Right lobe of liver (tissue), 6 donors: ENCODE data around the gene SULT4A1. TPM values are rescaled to one million over a fixed set of nuclear protein-coding genes. Genes with fewer than 3 reads are reported as not detected.

Source experiments
- ATAC-seq, 4 donors: fragments of 200-7000 bp; cut with Tn5 transposase; one replicate each; pipeline ENCODE4 v1.9.1; 2020; ENCODE audit warnings: mild to moderate bottlenecking in 4 of 4, moderate library complexity in 4 of 4
- DNase-seq, 3 donors: peaks; one replicate each; pipeline ENCODE4 v3.0.0-alpha.2; 2020
- H3K27ac ChIP-seq, 3 donors: fragments of 200-600 bp; one replicate each; pipeline ENCODE4 v1.8.0; 2022
- H3K27me3 ChIP-seq, 2 donors: fragments of 200-600 bp; one replicate each; pipeline ENCODE4 v1.8.0; 2022
- H3K36me3 ChIP-seq, 4 donors: fragments of 200-600 bp; sonication (generic) in 1 of 4; one replicate each; pipeline versions ENCODE4 v1.5.1 to v1.8.0; 2017 to 2022; ENCODE audit warnings: control low read depth in 1 of 4
- H3K4me1 ChIP-seq, 4 donors: fragments of 200-600 bp; sonication (generic) in 1 of 4; one replicate each; pipeline versions ENCODE4 v1.5.1 to v1.8.0; 2017 to 2022; ENCODE audit warnings: control low read depth in 1 of 4
- H3K4me3 ChIP-seq, 3 donors: fragments of 200-600 bp; one replicate each; pipeline ENCODE4 v1.8.0; 2022
- H3K9me3 ChIP-seq, 4 donors: fragments of 200-600 bp; sonication (generic) in 1 of 4; one replicate each; pipeline versions ENCODE4 v1.5.1 to v1.8.0; 2017 to 2022; ENCODE audit warnings: control low read depth in 1 of 4
- POLR2A ChIP-seq: fragments of 450-650 bp; IDR thresholded peaks from one replicate; pipeline ENCODE4 v1.6.1; 2017; ENCODE audit warnings: antibody characterized with exemption, mild to moderate bottlenecking
- WGBS: methylation state at CpG from one replicate; pipeline ENCODE4 v1.1.6; 2018; ENCODE audit warnings: low coverage, low lambda C conversion rate; ENCODE audit not compliant: insufficient coverage; ENCODE audit errors: missing lambda C conversion rate; 5-methylcytosine and 5-hydroxymethylcytosine counted together
- intact Hi-C, 2 donors: fragments of 100-400 bp; cut with DNase I; formaldehyde crosslinking; loops; one replicate each; pipeline versions ENCODE4 v1.11.2 to v1.14.1; 2022
- total RNA-seq, 6 experiments: library from RNA; depleted of rRNA in 2 of 6; stranded (reverse); fragments of >200 nt in 2 of 6; fragmentation: NEBNext Ultra II Directional in 3 of 6; extraction: Animal tissue kit (Norgen Biotek cat#: 25700) in 3 of 6; gene quantifications; one replicate each; pipeline versions ENCODE4 v1.1.0 to v1.2.4, GENCODE V29; 2016 to 2023
- TF ChIP-seq, protein P1 (sequence below), 4 donors: fragments of 200-600 bp in 3 of 4; fragments of 450-650 bp in 1 of 4; IDR thresholded peaks; one replicate each; pipeline versions ENCODE4 v1.5.1 to v1.8.0; 2016 to 2022; ENCODE audit warnings: antibody characterized with exemption in 4 of 4, mild to moderate bottlenecking in 2 of 4
- donor health status: DM: no; HTN: yes; CAD: no.
- donor health status: DM: no; HTN: no; CAD: no.
- donor health status: DM: no; HTN: no; CAD: no.
- donor health status: DM: no; HTN: yes; CAD: no.
- donor health status: DM: no; HTN: yes; CAD: no.

SULT4A1 gene
- total RNA-seq, 6 experiments from 2014 or later: 0.09 to 0.20 (median 0.15) TPM; not detected in 2

DNA sequence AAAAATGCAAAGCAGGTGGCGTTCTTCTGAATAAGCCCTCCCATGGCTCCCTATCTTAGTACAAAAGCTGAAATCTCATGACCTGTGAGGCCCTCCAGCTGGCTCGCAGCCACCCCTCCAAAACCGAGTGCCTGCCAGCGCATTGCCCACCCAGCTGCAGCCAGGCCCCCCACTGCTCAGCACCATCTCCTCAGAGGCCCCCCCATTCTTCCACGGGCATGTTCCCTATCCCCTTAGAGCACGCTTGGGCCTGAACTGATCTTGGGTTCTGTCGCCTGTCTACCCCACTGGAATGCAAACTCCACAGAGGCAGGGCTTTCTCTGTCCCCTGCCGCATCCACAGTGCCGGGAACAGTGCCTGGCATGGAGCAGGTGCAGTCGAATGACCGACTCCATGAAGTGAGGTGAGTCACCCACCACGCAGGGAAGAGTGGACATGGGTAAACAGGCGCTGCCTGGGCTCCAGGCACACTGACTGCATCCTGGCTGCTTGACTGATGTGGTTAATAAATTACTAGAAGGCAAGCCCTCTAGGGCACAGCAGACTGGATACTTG, 38.9 kb downstream of the SULT4A1 start:
- intact Hi-C loops: no loop called here
- DNase-seq (peak; percentile 84 to 91 (median 88)), ATAC-seq (peak; percentile 89 to 95 (median 92))
- H3K9me3 ChIP-seq: no peaks in the 10 kb centered on the region
- 43% methylated on average over 7 of the region's 13 CpGs for WGBS
- peaks cover 0 to 15% (median 7%) of the 10 kb centered on the region in 4 donors for H3K4me1 ChIP-seq
- H3K27me3 ChIP-seq: no peaks in the 10 kb centered on the region
- H3K27ac ChIP-seq: peak overlapping the region; percentile 66 to 71 (median 68)
- H3K36me3 ChIP-seq: no peaks in the 10 kb centered on the region
- H3K4me3 ChIP-seq: no peak overlapping the region
- TF ChIP-seq, protein P1, sequence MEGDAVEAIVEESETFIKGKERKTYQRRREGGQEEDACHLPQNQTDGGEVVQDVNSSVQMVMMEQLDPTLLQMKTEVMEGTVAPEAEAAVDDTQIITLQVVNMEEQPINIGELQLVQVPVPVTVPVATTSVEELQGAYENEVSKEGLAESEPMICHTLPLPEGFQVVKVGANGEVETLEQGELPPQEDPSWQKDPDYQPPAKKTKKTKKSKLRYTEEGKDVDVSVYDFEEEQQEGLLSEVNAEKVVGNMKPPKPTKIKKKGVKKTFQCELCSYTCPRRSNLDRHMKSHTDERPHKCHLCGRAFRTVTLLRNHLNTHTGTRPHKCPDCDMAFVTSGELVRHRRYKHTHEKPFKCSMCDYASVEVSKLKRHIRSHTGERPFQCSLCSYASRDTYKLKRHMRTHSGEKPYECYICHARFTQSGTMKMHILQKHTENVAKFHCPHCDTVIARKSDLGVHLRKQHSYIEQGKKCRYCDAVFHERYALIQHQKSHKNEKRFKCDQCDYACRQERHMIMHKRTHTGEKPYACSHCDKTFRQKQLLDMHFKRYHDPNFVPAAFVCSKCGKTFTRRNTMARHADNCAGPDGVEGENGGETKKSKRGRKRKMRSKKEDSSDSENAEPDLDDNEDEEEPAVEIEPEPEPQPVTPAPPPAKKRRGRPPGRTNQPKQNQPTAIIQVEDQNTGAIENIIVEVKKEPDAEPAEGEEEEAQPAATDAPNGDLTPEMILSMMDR (IDR thresholded peaks at IDR 0.05): no peak
- TF ChIP-seq POLR2A: peak; percentile 57

DNA sequence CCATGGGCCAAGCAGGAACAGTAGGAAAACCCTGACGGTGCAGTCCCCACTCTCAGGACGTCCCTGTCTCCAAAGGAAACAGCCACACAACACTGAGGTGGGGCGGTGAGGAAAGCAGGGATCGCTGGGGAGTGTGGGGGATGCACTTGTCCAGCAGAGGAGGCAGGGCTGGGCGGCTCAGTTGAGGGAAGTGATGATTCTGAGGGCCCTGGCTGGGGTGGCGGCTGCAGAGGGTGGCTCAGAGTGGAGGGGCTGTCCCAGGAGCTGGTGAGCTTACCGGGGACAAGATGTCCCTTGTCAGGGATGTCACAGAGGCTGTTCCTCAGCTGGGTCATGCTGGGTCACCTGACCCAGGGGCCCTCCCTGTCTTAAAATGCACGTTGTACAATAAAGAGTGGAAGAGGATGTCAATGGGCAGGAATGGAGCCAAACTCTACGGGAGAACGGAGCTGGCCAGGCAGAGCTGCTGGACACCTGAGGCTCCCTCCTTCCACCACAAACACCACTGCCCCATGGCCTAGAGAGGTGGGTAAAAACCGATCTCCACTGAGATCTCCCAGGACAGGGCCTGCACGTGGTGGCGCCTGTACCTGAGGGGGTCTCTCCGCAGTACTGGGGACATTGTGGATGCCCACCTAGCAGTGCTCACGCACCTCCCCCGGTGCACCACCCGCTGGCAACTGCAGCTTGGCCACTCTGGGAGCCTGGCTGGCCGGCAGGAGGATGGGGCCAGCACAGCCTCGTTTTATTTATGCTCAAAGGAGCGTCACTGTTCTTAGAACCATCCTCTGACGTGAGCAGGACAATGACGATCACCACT, 40.5 kb downstream of the SULT4A1 start:
- no peak for DNase-seq
- Histone ChIP-seq H3K27ac (no peak overlapping the region), H3K27me3 (no peaks in the 10 kb centered on the region), H3K36me3 (no peaks in the 10 kb centered on the region), H3K4me1 (peaks cover 0 to 15% (median 7%) of the 10 kb centered on the region in 4 donors), H3K9me3 (no peaks in the 10 kb centered on the region), H3K4me3 (no peak overlapping the region)
- no peak for ATAC-seq
- intact Hi-C loops: no loop called here
- 78% methylated on average over 12 of the region's 22 CpGs for WGBS
- TF ChIP-seq, protein P1 (IDR thresholded peaks at IDR 0.05): no peak
- TF ChIP-seq POLR2A: no peak

DNA sequence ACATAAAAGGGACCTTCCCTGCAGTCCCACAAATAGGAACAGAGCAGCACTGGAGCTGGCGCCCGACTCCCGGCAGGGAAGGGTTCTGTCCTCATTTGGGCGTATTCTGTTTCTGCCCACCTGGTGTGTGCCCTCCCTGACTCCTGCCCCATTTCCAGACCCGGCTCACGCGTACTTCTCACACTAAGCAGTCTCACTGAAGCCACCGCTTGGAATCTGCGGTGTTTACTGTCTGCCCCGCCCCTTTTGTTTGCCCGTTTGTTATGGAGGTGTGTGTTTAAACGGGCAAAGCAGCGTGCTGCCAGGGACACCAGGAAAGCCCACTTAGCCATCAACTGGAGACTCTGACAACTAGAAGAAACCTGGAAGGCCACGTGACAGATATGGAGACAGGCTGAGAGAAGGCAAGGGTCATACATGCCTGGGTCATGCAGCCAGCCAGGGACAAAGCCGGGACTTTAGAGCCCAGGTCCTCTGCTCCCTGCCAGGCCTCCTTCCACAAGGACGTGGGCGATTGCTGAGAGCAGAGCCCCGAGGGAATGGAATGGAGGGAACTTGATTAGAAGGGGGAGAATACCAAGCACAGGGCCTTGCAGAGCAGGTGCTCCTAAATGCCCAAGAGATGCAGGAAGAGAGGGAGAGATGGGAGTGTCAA, 41.5 kb downstream of the SULT4A1 start:
- TF ChIP-seq POLR2A: no peak
- TF ChIP-seq, protein P1 (IDR thresholded peaks at IDR 0.05): no peak
- no peaks in the 10 kb centered on the region for H3K36me3 ChIP-seq
- H3K4me1 ChIP-seq: peaks cover 0 to 15% (median 7%) of the 10 kb centered on the region in 4 donors
- no peaks in the 10 kb centered on the region for H3K9me3 ChIP-seq
- ATAC-seq (peak; percentile 23 to 54 (median 46)), DNase-seq (no peak)
- 33% methylated on average over 14 of the region's 18 CpGs for WGBS
- peak overlapping the region in 1 of 3 donors; percentile 10 for H3K4me3 ChIP-seq
- H3K27ac ChIP-seq: no peak overlapping the region
- intact Hi-C loops: no loop called here
- no peaks in the 10 kb centered on the region for H3K27me3 ChIP-seq

DNA sequence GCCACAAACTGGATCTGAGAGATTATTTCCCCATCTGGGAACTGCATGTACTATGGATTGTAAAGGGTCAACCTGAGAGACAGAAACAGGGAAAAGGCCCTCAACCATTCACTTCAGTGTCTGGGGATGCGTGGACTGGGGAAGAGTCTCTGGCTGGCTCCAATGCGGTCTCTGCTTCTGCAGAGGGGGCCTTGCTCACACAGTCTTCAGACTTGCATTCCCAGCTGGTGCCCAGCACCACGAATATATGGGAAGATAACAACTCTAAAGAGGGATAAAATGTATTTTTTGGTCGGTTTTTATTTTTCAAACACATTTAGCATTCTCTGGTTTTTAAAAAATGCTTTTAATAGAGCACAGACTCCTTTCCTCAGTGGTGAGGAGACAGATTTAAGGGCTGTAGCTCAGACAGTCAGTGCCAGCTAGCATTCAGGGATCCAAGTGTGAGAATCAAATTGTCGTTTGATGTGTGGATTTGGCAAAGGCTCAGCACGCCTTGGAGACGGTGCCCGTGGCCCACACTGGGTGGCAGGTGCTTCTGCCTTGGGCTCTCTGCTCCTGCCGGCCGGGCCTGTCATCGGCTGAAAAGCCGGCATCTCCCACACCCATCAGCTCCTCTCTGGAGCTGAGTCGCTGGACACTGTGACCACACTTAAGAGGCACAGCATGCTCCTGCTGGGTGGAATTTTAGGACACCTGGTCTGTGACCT, 42.2 kb downstream of the SULT4A1 start:
- DNase-seq: no peak
- no peak for ATAC-seq
- WGBS: 76% methylated on average over 8 of the region's 13 CpGs
- Histone ChIP-seq H3K27ac (no peak overlapping the region), H3K27me3 (no peaks in the 10 kb centered on the region), H3K9me3 (no peaks in the 10 kb centered on the region), H3K36me3 (no peaks in the 10 kb centered on the region), H3K4me3 (no peak overlapping the region), H3K4me1 (peaks cover 0 to 15% (median 7%) of the 10 kb centered on the region in 4 donors)
- no peak for TF ChIP-seq POLR2A
- TF ChIP-seq, protein P1 (IDR thresholded peaks at IDR 0.05): no peak
- intact Hi-C loops: no loop called here
